GM12875 (cell line): Measurements from ENCODE around the gene CYTH3.

ENCODE experiments used
- H3K4me3 ChIP-seq: one replicate; pipeline ENCODE4 v1.5.1; 2011; ENCODE audit warnings: low read depth, low read length, control low read depth
- CTCF ChIP-seq: IDR thresholded peaks from 2 replicates; pipeline ENCODE4 v1.5.1; 2011; ENCODE audit warnings: low read depth, mild to moderate bottlenecking, control low read depth, inconsistent platforms, low read length, moderate library complexity, borderline replicate concordance; ENCODE audit not compliant: insufficient read depth

Gene CYTH3

GRCh38 chr7:6271694-6272440, 557 bp downstream of the CYTH3 start:
- TF ChIP-seq CTCF = no peak
- H3K4me3 ChIP-seq = peak overlapping the region; percentile 82

- peak overlapping the region; percentile 82 for H3K4me3 ChIP-seq
- TF ChIP-seq CTCF = peak; percentile 32; the same call in 1 of the 2 replicates
Observed at GRCh38 chr7:6271060-6271658, 1.3 kb downstream of the CYTH3 start.

- no peak overlapping the region for H3K4me3 ChIP-seq
- TF ChIP-seq CTCF = no peak
Observed at GRCh38 chr7:6269527-6269926, 2.9 kb downstream of the CYTH3 start.

GRCh38 chr7:6268907-6269306, 3.5 kb downstream of the CYTH3 start:
- TF ChIP-seq CTCF = no peak
- no peak overlapping the region for H3K4me3 ChIP-seq

- no peak for TF ChIP-seq CTCF
- no peak overlapping the region for H3K4me3 ChIP-seq
Observed at GRCh38 chr7:6268023-6268900, 4.2 kb downstream of the CYTH3 start.

- no peak for TF ChIP-seq CTCF
- no peak overlapping the region for H3K4me3 ChIP-seq
Observed at GRCh38 chr7:6266699-6267098, 5.7 kb downstream of the CYTH3 start.
